GM18870 (cell line): ENCODE measurements around the gene USP22.

Source experiments
- ATAC-seq: cut with Tn5 transposase; IDR thresholded peaks from one replicate; pipeline ENCODE4 v1.9.1; 2021; ENCODE audit warnings: moderate library complexity; ENCODE audit not compliant: unreplicated experiment

USP22 gene

DNA sequence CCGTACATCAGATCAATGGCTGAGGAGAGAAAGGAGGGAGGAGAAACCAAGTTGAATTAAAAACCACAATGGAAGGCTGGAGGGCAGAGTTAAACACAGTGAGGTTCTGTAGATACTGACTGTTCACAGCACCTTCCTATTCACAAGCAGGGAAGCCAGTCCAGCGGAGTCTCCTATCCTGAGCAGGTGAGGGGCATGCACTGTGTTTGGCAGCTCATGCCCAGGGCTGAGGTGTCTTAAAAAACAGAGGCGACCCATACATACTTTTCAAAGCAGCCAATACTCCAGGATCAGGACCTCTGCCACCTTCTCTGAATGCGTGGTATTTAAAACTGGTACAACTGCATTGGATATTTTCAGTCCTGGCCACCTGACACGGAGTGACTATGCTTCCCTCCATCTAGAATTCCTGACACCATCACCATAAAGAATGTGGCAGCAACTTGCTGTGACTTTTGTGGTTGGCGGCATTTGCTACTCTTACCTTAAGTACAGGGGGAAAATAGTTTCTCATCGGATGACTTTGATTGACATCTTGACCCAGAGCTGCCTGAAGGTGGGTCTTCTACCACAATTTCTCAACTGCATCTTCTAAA, 21.5 kb downstream of the USP22 start:
- ATAC-seq = no peak

DNA sequence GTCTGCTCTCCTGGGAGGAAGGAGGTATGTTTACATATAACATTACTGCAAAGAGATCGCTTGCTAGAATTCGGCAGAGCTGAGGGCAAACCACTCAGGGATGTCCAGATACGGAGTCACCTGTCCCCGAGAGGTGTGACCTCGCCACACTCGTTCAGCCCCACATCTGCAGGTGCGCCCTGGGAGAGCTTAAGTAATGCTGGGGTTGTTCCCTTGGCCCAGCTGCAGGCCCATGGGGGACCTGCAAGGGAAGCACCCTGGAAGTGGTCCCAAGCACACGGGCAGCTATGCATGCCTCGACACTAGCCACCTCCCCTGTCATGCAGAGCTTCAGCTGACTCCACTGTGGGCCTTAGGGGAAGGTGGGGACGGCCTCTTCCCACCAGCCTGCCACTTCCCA, 22.2 kb downstream of the USP22 start:
- ATAC-seq = no peak

DNA sequence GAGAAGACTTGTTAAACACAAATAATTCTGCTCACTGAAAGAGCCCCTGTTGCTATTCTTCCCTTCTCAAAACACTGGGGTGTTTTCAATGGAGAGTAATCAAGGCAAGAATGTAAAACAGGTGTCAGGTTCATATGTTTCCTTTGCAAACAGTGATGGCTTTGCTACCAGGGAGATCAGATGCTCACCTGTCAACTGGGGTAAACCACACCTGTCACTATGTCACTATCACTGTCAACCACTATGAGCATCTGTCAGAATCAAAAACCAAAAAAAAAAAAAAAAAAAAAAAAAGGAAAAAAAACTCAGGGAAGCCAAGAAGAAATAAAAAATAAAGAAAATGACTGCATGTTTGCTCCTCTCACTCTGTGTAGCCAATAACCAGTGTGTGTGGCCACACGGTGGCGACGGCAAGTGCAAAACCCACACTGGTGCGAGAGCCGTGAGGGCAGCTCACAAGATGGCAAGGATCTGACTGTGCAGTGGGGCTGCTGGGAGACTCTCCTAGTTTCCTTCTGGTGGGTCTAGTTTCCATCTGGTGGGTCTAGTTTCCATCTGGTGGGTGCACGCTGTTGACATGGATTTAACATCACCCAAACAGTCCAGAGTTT, 22.7 kb downstream of the USP22 start:
- ATAC-seq = no peak

DNA sequence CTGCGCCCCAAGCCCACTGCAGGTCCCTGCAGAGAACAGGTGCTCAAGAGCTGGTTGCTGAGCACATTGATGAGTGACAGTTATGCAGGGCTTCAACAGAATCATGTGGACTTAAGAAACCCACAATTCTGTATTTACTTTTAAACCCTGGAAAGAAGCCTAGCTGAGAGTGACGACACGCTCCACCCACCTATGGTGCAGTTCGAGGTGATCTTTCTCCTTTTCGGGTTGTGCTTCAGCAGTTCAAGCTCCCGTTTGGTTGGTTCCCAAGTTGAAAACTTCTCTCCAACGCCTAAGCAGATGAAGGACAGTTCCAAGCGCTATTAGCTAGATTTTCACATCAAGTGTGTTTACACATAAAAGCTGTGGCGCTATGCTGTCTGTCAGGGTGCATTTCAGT, 23.9 kb downstream of the USP22 start:
- no peak for ATAC-seq

DNA sequence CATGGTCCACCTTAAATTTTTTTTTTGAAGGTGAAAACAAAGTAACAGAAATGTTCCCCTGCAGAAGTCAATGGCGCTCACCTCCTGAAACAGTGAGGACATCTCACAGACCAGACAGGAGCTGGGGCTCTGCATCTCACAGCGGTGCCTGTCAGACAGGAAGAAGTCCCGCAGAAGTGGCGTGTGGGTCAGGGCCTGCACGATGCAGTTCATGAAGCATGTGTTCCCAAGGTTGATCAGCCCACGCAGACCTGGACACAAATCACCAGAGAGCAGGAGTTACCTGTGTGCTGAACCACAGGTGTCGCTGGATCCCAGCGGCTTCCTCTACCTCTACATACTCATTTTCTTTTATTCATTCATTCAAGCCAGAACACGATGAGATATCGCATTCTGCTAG, 24.9 kb downstream of the USP22 start:
- no peak for ATAC-seq

DNA sequence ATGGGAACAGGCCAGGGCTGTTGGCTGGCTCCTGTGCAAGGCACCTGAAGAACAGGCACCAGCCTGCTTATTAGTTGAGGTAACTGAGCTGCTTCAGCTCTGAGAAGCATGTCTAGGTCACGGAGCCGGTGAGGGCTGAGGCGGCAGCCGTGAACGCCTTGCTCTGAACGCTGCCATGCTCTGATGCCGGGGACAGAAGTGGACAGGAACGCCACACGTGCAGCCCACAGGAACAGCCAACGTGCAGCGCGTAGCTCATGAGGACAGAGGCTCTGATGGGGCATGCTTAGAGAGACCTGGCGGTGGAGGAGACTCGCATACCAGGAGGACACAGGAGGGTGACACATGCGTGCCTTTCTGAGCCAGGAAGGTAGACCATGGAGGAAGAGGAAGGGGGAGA, 25.6 kb downstream of the USP22 start:
- ATAC-seq = no peak

DNA sequence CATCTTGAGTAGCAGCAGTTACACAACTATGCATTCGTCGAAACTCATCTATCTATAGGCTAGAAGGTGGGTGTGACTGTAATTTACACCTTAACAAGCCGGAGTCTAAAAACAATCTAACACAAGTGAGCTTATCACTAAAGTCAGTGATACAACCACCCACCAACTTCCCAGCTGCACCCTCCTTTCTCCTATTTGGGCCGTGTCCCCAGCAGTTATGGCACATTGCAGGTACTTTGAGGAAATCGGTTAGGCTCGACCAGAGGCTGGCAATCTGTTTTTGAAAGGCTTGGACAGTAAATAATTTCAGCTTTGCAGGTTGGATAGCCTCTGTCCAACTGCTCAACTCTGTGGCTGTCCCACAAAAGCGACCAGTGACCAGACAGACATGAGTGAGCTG, 26.0 kb downstream of the USP22 start:
- no peak for ATAC-seq

DNA sequence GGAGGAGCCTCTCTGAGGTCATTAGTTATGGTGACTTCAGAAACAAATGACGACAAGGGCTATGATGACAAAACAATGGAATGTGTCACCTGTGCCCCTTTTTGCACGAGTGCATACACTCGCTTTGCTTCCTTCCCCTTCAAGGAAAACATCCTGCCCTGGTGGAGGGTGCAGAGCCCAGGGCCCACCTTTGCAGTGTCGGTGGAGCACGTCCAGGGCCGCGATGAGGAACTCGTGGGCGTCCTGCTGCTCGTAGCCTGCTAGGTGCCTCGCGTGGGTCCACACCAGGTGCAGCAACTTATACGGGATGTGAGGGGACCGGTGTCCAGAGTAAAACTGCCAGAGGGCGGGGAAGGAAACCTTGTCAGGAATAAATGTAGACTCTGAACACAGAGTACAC, 27.2 kb downstream of the USP22 start:
- no peak for ATAC-seq

DNA sequence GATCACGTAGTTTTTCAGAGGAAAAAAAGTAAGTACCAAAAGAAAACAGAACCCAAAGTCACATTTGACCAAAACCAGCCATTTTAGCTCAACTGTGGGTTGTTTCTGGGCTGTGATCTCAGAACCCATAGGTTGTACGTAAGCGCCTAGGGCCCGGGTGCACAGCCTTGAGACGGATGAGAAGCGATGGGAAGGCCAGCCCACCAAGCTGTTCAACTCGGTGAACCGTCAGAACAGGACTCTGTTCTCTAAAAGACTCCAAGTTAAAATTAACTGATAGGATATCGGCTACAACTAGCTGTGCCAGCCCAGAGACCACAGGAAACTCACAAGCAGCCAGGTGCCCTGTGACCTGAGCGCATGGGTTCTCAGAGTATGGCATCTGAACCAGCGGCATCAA, 28.3 kb downstream of the USP22 start:
- no peak for ATAC-seq

DNA sequence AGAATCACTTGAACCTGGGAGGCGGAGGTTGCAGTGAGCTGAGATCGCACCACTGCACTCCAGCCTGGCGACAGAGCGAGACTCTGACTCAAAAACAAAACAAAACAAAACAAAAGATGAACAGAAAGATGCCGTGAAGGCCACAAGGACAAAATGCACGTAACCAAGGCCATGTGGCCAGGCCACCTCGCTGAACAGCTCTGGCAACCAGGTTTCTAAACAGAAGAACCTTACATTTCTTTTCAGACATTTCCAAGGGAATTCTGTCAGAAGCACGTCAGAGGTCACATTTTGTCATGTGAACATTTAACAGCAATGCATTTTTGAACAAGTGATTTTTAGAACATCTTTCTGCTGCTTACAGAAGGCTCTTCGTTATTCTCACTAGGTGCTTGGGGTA, 28.8 kb downstream of the USP22 start:
- ATAC-seq = no peak

DNA sequence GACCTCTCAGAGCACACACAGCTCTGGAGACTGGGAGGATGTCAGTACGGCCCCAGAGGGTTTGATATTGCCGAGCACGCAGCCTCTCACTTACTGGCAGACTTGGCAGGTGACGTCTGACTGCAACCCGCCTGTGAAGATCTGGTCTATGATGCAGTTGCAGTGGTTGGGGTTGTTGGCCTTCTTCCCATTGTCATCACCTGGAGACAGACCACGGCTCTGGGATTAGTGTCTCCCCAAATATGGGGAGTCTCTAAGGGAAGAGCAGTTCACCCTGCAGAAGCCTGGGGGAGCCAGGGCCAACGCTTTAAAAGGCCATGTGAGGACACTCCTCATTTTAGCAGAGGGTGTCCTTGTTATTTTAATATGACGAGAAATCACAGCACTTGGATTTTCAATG, 30.1 kb downstream of the USP22 start:
- no peak for ATAC-seq

DNA sequence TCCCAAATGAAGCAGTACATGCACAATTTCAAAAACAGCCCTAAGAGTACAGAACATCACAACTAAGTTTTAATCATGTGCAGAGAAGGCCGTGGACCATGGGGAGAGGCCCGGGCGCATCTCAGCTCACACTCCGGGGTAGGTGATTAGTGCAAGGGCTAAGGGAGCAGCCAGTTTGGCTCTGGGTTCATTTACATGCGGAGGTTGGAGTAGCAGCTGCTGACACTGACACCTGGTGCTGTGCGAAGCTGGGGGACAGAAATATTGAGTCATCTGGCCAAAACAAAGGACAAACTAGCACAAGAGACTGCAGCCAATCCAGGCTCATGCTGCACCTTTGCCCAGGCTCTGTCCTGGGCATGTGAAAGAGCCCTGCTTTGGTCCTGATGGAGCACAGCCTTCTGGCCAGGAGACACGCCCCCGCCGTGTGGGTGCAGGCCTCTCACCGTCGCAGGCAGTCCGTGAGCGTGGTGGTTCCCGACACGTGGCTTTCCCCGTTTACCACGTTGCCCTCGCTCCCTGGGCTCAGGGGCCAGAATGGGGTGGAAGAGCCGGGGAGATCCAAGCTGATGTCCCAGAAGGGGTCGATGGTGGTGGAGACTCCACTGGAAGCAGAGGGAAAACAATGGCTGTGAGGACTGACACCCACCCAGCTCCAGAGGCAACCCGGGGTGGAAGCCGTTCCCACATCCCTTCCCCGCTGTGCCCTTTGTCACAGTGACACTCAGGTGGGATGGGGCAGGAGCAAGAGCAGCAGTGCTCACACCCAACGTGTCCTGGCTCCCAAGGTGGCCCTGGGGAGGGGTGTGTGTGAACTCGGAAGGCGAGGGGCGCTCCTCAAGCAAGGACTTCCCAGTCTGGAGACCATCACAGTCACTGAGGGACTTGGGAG, 31.9 kb downstream of the USP22 start:
- ATAC-seq = no peak

DNA sequence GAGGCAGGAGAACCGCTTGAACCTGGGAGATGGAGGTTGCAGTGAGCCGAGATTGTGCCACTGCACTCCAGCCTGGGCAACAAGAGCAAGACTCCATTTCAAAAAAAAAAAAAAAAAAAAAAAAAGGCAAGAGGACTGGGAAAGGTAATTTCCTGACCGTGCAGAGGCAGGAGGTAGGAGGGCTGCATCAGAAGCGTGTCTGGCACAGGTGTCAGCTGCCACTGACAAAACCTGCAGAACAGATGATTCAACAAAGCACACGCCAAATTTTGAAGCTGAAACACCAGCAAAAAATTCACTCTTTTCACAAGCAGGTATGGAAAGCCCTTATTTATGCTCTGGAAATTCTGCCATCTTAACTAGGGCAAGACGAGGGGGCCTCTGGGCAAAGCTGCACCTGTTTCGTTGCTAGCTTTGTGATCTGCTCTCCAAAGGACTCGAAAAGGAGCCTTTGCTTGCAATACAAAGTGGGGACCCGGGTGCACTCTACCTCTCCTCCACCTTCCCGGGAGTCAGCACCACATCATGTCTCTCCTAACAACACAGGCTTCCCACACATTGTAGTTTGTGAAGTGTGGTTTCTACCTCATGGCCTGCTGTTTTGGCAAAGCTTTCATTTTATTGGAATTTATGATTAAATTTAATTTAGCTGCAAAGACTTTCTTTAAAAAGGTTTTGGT, 33.7 kb downstream of the USP22 start:
- ATAC-seq = no peak

DNA sequence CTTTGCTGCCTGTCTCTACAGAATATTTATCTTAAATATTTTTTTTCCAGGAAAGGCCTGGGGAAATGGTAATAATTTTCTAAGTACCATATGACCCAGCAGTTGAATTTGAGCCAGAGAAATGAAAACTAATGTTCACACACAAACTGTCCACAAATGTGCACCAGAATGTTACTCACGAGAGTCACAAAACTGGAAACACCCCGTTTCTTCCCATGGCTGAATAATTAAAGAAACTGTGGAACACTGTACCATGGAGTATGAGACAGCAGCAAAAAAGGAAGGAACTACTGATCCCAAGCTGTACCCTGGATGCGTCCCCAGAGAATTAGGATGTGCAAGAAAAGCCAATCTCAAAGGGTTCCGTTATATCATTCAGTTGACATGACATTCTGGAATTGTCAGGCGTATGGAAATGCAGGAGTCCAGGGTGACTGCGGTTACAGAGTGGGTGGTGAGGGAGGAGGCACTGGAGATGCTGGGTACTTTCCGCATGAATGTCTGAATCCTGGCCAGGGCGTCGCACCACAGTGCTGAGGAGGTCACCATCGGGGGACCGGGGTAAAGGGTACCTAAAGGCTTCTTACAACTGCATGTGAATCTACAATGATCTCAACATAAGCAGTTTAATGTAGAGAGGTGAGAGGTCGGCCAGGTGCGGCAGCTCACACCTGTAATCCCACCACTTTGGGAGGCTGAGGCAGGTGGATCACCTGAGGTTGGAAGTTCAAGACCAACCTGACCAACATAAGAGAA, 34.5 kb downstream of the USP22 start:
- no peak for ATAC-seq

DNA sequence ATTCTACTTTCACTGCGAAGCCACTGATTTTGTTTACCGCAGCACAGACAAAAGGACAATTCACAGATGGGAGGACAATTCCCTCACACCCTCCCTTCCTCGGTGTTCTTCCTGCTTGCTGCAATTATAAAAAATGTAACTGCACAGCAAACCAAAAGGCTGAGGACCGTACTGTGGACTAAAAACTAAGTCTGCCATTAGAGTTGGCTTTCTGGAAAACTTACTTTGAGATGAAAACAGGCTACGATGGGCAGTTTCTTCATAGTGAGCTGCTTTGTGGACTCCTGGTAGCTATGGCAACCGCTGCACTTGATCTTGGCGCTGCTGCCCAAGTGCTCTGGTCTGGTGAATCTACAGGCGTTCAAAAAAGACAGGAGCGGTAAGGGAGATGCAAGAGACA, 35.2 kb downstream of the USP22 start:
- ATAC-seq = no peak

DNA sequence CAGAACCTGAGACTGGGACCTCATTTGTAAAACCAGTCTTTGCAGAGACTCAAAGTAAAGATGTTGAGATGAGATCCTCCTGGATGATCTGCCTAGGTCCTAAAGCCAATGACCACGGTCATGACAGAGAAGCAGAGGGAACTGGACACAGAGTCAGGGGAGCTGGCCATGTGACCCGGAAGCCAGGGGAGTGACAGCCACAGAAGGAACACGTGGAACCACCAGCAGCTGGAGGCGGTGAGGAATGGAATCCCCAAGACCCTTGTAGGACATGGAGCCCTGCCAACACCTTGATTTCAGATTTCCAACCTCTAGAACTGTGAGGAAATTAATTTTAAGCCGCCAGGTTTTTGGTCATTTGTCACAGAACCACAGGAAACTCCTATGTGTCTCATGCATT, 37.0 kb downstream of the USP22 start:
- ATAC-seq = no peak

DNA sequence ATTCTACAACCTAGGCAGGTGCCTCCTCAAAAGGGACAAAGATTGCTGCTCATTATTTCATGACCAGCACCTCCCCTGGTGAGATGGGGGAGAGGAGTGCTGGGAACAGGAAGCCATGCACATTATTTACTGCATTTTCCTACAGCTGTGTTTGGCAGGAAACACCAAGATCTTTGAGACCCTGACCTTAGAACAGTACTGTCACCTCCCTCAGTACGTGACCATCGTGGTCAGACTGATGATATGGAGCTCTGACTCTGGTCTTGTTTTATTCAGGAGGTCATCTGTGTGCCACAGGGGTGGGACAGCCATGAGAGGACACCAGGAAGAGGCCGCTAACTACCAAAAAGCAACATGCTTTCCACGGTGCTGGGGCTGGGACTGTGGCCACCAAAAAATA, 37.4 kb downstream of the USP22 start:
- ATAC-seq = no peak

DNA sequence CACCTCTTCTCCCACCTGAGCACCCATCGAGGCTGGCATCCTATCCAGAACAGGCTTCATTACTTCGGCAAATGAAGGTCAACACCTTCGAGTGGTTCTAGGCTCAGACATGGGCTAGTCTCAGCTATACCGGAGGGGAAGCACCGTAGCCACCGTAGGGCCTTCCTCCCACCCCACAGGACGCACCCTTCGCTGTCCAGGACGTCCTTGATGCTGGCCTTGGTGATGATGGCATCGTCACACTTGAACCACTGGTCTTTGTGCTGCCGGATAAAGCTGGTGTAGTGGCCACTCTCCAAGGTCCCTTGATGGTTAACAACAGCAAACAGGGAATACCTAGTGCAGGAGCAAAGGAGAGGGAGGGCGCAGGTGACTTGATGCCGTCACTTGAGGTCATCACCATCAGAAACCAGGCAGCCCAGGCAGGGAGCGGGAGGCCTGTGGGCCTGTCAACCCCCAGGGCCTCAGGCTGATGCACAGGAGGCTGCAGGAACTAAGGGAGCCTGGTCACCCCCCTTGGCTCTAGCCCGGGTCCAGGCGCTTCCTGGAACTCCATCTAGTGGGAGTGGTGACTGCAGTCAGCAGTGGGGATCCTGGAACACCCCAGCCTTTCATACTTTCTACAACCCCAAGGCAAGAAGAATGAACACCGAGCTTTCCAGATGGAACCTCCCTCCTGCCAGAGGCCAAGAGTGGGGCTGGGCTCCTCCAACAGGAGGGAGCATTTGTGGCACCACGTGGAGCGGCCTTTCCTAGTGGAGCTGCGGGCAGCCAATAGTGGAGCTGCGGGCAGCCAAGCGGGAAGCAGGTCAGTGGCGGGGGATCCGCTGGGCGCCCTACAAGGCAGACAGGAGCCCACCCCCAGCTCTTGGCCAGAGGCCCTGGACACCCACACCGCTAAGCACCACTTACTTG, 38.5 kb downstream of the USP22 start:
- no peak for ATAC-seq

DNA sequence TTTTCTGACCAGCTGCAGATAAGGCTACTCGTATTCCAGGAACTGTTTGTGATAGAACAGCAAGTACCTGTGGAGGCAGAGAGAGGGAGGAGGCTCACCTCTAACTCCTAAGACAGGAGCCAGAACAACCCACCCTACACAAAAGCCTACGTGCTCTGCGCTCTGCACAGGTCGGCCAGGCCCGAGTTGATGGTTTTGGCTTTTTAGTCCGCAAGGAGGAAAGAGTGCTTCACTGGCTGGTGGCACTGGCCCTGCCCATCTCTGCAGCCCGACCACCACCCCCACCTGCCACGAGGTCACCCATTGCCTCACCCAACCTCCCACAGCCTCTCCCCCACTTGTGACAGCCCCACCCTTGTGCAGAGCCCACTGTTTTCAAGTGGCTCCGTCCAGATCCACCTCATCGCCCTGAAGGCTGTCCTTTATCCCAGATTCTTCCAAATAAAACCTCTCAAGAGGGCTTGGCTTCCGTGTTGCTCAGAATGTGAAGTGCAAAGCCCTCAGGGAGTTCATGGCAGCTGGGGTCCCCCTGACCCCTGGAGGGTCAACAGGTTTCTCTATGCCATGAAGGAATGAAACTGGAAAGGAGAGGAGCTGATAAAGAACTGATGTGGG, 39.7 kb downstream of the USP22 start:
- ATAC-seq = no peak
